Measurements from ENCODE around the gene AMER1.

DNA sequence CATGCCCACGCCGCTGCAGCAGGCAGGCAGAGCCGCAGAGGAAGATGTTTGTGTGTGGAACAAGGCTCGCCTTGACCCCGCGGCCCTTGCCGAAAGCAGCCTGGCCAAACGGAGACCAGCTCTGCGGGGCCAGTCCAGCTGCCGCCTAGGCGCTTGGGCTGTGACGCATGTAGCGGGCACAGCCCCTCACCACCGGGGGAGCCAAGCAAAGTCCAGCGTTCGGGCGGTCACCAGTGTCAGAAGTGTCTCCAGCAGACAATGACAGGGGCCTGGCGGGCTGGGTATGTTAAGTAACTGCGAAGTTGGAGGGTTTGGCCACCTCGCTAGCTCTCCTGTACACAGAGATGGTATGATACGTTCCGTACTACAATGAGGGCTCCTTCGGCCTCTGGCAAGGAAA, 1.3 kb downstream of the AMER1 start:
- no peak for TF ChIP-seq TRIM28 (IDR thresholded peaks at IDR 0.05)
- no peak for TF ChIP-seq RBBP5 (IDR thresholded peaks at IDR 0.05; ENCODE audit: borderline replicate concordance, insufficient read depth, low read length, poor library complexity, severe bottlenecking)
- no peak for TF ChIP-seq NFXL1 (CRISPR knock-in tag; IDR thresholded peaks at IDR 0.05)
- no peak for TF ChIP-seq YY1 (IDR thresholded peaks at IDR 0.05; ENCODE audit: borderline replicate concordance in 1 of 3, control insufficient read depth in 1 of 3, extremely low read depth in 1 of 3, insufficient read depth in 3 of 3, insufficient read length in 1 of 3, insufficient replicate concordance in 2 of 3, low read depth in 1 of 3, low read length in 2 of 3)
- no peak for TF ChIP-seq ATF1 (CRISPR knock-in tag; IDR thresholded peaks at IDR 0.05)
- TF ChIP-seq ATF1 (tag; IDR thresholded peaks at IDR 0.05) = no peak
- TF ChIP-seq, protein P1, sequence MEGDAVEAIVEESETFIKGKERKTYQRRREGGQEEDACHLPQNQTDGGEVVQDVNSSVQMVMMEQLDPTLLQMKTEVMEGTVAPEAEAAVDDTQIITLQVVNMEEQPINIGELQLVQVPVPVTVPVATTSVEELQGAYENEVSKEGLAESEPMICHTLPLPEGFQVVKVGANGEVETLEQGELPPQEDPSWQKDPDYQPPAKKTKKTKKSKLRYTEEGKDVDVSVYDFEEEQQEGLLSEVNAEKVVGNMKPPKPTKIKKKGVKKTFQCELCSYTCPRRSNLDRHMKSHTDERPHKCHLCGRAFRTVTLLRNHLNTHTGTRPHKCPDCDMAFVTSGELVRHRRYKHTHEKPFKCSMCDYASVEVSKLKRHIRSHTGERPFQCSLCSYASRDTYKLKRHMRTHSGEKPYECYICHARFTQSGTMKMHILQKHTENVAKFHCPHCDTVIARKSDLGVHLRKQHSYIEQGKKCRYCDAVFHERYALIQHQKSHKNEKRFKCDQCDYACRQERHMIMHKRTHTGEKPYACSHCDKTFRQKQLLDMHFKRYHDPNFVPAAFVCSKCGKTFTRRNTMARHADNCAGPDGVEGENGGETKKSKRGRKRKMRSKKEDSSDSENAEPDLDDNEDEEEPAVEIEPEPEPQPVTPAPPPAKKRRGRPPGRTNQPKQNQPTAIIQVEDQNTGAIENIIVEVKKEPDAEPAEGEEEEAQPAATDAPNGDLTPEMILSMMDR (IDR thresholded peaks at IDR 0.05 in 2 of 3, conservative IDR thresholded peaks at IDR 0.05 in 1 of 3; ENCODE audit: insufficient read depth in 2 of 3, low read depth in 1 of 3, low read length in 3 of 3) = no peak
- no peak for TF ChIP-seq NRF1 (conservative IDR thresholded peaks at IDR 0.05 in 1 of 2, IDR thresholded peaks at IDR 0.05 in 1 of 2)
- TF ChIP-seq, protein P2, sequence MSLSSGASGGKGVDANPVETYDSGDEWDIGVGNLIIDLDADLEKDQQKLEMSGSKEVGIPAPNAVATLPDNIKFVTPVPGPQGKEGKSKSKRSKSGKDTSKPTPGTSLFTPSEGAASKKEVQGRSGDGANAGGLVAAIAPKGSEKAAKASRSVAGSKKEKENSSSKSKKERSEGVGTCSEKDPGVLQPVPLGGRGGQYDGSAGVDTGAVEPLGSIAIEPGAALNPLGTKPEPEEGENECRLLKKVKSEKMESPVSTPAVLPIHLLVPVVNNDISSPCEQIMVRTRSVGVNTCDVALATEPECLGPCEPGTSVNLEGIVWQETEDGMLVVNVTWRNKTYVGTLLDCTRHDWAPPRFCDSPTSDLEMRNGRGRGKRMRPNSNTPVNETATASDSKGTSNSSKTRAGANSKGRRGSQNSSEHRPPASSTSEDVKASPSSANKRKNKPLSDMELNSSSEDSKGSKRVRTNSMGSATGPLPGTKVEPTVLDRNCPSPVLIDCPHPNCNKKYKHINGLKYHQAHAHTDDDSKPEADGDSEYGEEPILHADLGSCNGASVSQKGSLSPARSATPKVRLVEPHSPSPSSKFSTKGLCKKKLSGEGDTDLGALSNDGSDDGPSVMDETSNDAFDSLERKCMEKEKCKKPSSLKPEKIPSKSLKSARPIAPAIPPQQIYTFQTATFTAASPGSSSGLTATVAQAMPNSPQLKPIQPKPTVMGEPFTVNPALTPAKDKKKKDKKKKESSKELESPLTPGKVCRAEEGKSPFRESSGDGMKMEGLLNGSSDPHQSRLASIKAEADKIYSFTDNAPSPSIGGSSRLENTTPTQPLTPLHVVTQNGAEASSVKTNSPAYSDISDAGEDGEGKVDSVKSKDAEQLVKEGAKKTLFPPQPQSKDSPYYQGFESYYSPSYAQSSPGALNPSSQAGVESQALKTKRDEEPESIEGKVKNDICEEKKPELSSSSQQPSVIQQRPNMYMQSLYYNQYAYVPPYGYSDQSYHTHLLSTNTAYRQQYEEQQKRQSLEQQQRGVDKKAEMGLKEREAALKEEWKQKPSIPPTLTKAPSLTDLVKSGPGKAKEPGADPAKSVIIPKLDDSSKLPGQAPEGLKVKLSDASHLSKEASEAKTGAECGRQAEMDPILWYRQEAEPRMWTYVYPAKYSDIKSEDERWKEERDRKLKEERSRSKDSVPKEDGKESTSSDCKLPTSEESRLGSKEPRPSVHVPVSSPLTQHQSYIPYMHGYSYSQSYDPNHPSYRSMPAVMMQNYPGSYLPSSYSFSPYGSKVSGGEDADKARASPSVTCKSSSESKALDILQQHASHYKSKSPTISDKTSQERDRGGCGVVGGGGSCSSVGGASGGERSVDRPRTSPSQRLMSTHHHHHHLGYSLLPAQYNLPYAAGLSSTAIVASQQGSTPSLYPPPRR (CRISPR knock-in tag; IDR thresholded peaks at IDR 0.05; ENCODE audit: borderline replicate concordance) = no peak
- TF ChIP-seq ZFPM2 (CRISPR knock-in tag; IDR thresholded peaks at IDR 0.05) = no peak

Measured in K562 (cell line).